ENCODE measurements around the gene ZACN. TPM values are rescaled to one million over a fixed set of nuclear protein-coding genes. Genes with fewer than 3 reads are reported as not detected.

ZACN gene
- total and polyA plus RNA-seq, 2 donors (not counting 3 experiments of a cell fraction or from before 2014, with no cell fraction given): 0.18 TPM; not detected in 1

GRCh38 chr17:76080768-76081287 is 1.8 kb downstream of the ZACN start:
- no peaks in the 10 kb centered on the region for H3K4me1 ChIP-seq (ENCODE audit: control insufficient read depth, extremely low read depth, insufficient read depth, low read length)
- H3K27ac ChIP-seq (ENCODE audit: insufficient read depth, low read depth, low read length): no peak overlapping the region
- ChIA-PET CTCF (interaction anchor here (1.6 kb wide), 1 partner anchor 67 kb away, joined by 4 read pairs; no protein-coding TSS in a partner anchor), POLR2A (interaction anchor here (1.1 kb wide), 1 partner anchor 9 kb away, joined by 3 read pairs; no protein-coding TSS in a partner anchor)
- DNase-seq (ENCODE audit: low read depth, low spot score): no peak
- no peaks in the 10 kb centered on the region for H3K9me1 ChIP-seq (replicated peaks; ENCODE audit: control insufficient read depth, extremely low read depth, insufficient read depth, low read length)
- FAIRE-seq: no peak
- intact Hi-C loops (cut with micrococcal nuclease) (no loop called here), dilution Hi-C loops (cut with MboI; ENCODE audit: extremely low pct_ligation_motif_present, low sequenced_read_pairs) (no loop called here)
- no peak overlapping the region for H3K4me2 ChIP-seq (ENCODE audit: insufficient read depth, low read length)
- no peaks in the 10 kb centered on the region for H4K20me1 ChIP-seq (replicated peaks; ENCODE audit: control insufficient read depth, extremely low read depth, insufficient read depth, low read length)
- H3K9ac ChIP-seq (replicated peaks; ENCODE audit: extremely low read depth, insufficient read depth, low read length): no peak overlapping the region
- no peaks in the 10 kb centered on the region for H3K79me2 ChIP-seq (ENCODE audit: control insufficient read depth, insufficient read depth, low read length)
- H3K36me3 ChIP-seq (ENCODE audit: control insufficient read depth in 2 of 2, extremely low read depth in 1 of 2, insufficient read depth in 2 of 2, low read length in 2 of 2): peaks cover 0 to 31% of the 10 kb centered on the region in 2 experiments
- H3K9me3 ChIP-seq (replicated peaks; ENCODE audit: control insufficient read depth, insufficient read depth, low read length): no peaks in the 10 kb centered on the region
- no peak overlapping the region for H2AFZ ChIP-seq (ENCODE audit: low read depth, low read length)
- H3K27me3 ChIP-seq (ENCODE audit: control insufficient read depth in 2 of 2, insufficient read depth in 2 of 2, low read length in 2 of 2): peaks cover 47 to 48% of the 10 kb centered on the region in 2 experiments
- H3K4me3 ChIP-seq (replicated peaks in 1 of 3; ENCODE audit: insufficient read depth in 1 of 3, low read depth in 1 of 3, low read length in 3 of 3): no peak overlapping the region
- no peak for TF ChIP-seq JUN (IDR thresholded peaks at IDR 0.05; ENCODE audit: borderline replicate concordance, insufficient read depth, insufficient read length, low read depth)
- TF ChIP-seq MAX (IDR thresholded peaks at IDR 0.05; ENCODE audit: insufficient read depth, insufficient read length): no peak
- no peak for TF ChIP-seq MYC (IDR thresholded peaks at IDR 0.05; ENCODE audit: low read depth, low read length)
- no peak for TF ChIP-seq POLR2AphosphoS5 (IDR thresholded peaks at IDR 0.05; ENCODE audit: insufficient read depth, low read depth, low read length)
- TF ChIP-seq POLR2A (IDR thresholded peaks at IDR 0.05; ENCODE audit: low read depth, low read length): no peak
- TF ChIP-seq EZH2 (IDR thresholded peaks at IDR 0.05; ENCODE audit: borderline replicate concordance, low read depth, low read length, severe bottlenecking): no peak
- TF ChIP-seq GATA2 (IDR thresholded peaks at IDR 0.05; ENCODE audit: insufficient read depth, insufficient read length, low read depth, low read length): no peak
- TF ChIP-seq FOS (IDR thresholded peaks at IDR 0.05; ENCODE audit: borderline replicate concordance, insufficient read depth, low read length): no peak
- TF ChIP-seq CTCF (IDR thresholded peaks at IDR 0.05; ENCODE audit: extremely low read depth in 1 of 2, insufficient read depth in 1 of 2, low read depth in 1 of 2, low read length in 2 of 2): no peak
- BruUV-seq (replicated peaks): no TSS peak

Data from endothelial cell of umbilical vein (primary cell).